T-cell (primary cell): Measurements from ENCODE around the gene ARL17B. TPM values are rescaled to one million over a fixed set of nuclear protein-coding genes. Genes with fewer than 3 reads are reported as not detected.
"Not testable (repeated sequence)": the region's sequence is repeated elsewhere in the genome, so short reads cannot be mapped to it uniquely, and the experiment has no call there.

ENCODE experiments used
- ATAC-seq, 4 experiments: fragments of 200-7000 bp in 3 of 4; fragments of 150-1000 bp in 1 of 4; cut with Tn5 transposase; replicated peaks in 1 of 4; 1 replicate in 3 of 4; 2 replicates in 1 of 4; pipeline ENCODE4 v1.10.0; 2021; ENCODE audit warnings: moderate library complexity in 3 of 4, mild to moderate bottlenecking in 2 of 4, moderate number of reproducible peaks in 1 of 4
- CTCF ChIA-PET, 2 donors: fragments of 300-600 bp; sonication (Branson Sonifier 250); formaldehyde crosslinking; loops; one replicate each; lab custom pipeline; 2022; ENCODE audit warnings: antibody characterized with exemption in 2 of 2; lab: Charles Lee
- POLR2A ChIA-PET, 2 donors: fragments of 300-600 bp; sonication (Branson Sonifier 250); formaldehyde crosslinking; loops; one replicate each; lab custom pipeline; 2022; ENCODE audit warnings: antibody characterized with exemption in 2 of 2; lab: Charles Lee
- DNase-seq, 35 experiments: peaks; one replicate each; pipeline versions ENCODE4 v3.0.0 to v3.0.0-alpha.2; 2013 to 2023
- H3K27ac ChIP-seq: one replicate; pipeline ENCODE4 v1.5.1; 2013; ENCODE audit warnings: low read length
- H3K27me3 ChIP-seq, 2 experiments: replicated peaks in 1 of 2; 1 replicate in 1 of 2; 2 replicates in 1 of 2; pipeline versions ENCODE4 v1.6.1 to v1.7.0; 2013; ENCODE audit warnings: low read length in 1 of 2, mixed read lengths in 1 of 2; ENCODE audit not compliant: control insufficient read depth in 2 of 2, insufficient read depth in 2 of 2; ENCODE audit errors: extremely low read depth in 1 of 2
- H3K36me3 ChIP-seq, 2 donors: 1 replicate in 1 of 2; 2 replicates in 1 of 2; pipeline versions ENCODE4 v1.6.1 to v1.7.0; 2013; ENCODE audit warnings: low read length in 1 of 2; ENCODE audit not compliant: control insufficient read depth in 2 of 2, insufficient read depth in 1 of 2; ENCODE audit errors: extremely low read depth in 1 of 2
- H3K4me1 ChIP-seq, 2 experiments: 1 replicate in 1 of 2; 2 replicates in 1 of 2; pipeline versions ENCODE4 v1.6.1 to v1.7.0; 2013; ENCODE audit warnings: low read length in 2 of 2, mixed read lengths in 1 of 2; ENCODE audit not compliant: insufficient read depth in 2 of 2, control insufficient read depth in 1 of 2; ENCODE audit errors: extremely low read depth in 1 of 2
- H3K4me3 ChIP-seq, 2 donors: 1 replicate in 1 of 2; 2 replicates in 1 of 2; pipeline versions ENCODE4 v1.5.1 to v1.7.0; 2013; ENCODE audit warnings: mild to moderate bottlenecking in 2 of 2, low read length in 1 of 2, moderate library complexity in 1 of 2; ENCODE audit not compliant: control insufficient read depth in 1 of 2; ENCODE audit errors: extremely low read depth in 1 of 2
- H3K9me3 ChIP-seq: 2 replicates; pipeline ENCODE4 v1.7.0; 2013
- H3K27ac Mint-ChIP-seq, 2 donors: one replicate each; pipeline ENCODE4 v1.8.0; 2020 to 2021; ENCODE audit warnings: mild to moderate bottlenecking in 2 of 2, mixed read lengths in 2 of 2
- H3K27me3 Mint-ChIP-seq, 2 donors: one replicate each; pipeline ENCODE4 v1.8.0; 2021 to 2022; ENCODE audit warnings: mixed read lengths in 2 of 2
- H3K36me3 Mint-ChIP-seq: one replicate; pipeline ENCODE4 v1.8.0; 2021; ENCODE audit warnings: mixed read lengths
- H3K4me1 Mint-ChIP-seq, 3 donors: one replicate each; pipeline ENCODE4 v1.8.0; 2020 to 2022; ENCODE audit warnings: mixed read lengths in 3 of 3, mild to moderate bottlenecking in 1 of 3
- H3K4me3 Mint-ChIP-seq, 3 donors: one replicate each; pipeline ENCODE4 v1.8.0; 2020 to 2022; ENCODE audit warnings: mild to moderate bottlenecking in 3 of 3, mixed read lengths in 3 of 3, moderate library complexity in 3 of 3
- H3K9me3 Mint-ChIP-seq, 3 donors: one replicate each; pipeline ENCODE4 v1.8.0; 2020 to 2022; ENCODE audit warnings: mixed read lengths in 3 of 3
- WGBS: methylation state at CpG from one replicate; pipeline ENCODE4 v1.1.5; 2013; ENCODE audit warnings: missing lambda C conversion rate; ENCODE audit not compliant: insufficient coverage; 5-methylcytosine and 5-hydroxymethylcytosine counted together
- total RNA-seq, 35 experiments: library from RNA in 6 of 35; stranded (reverse) in 6 of 35; fragments of 120-200 nt in 1 of 35; gene quantifications; one replicate each; pipeline versions ENCODE4 v1.2.1 to v1.2.4 and lab custom pipeline; 2013 to 2026

ARL17B gene
- total RNA-seq (10 to 100 TPM; 16.6 to 49.2 (median 30.4) TPM), total RNA-seq (lab: John Stamatoyannopoulos, UW) (1.7 to 9.9 (median 3.6) reads per million in 29 experiments)
- 15.1 TPM for total RNA-seq (2013)

GRCh38 chr17:46361755-46362154 lies at the start of gene ARL17B:
TSS of gene ARL17B (minus strand) at chr17:46361766. CDS start at chr17:46358397, 3,369 bp downstream.
- H3K9me3 ChIP-seq, H3K9me3 Mint-ChIP-seq, POLR2A ChIA-PET, H3K27me3 ChIP-seq, H3K36me3 ChIP-seq, H3K36me3 Mint-ChIP-seq, H3K4me3 ChIP-seq, H3K4me3 Mint-ChIP-seq, H3K27ac Mint-ChIP-seq, H3K4me1 ChIP-seq, CTCF ChIA-PET, H3K27ac ChIP-seq, H3K27me3 Mint-ChIP-seq, H3K4me1 Mint-ChIP-seq: not testable (repeated sequence)
- WGBS = no CpG with 5 or more reads among the region's 22 CpGs
- ATAC-seq (peak; percentile 95 to 98 (median 96)), DNase-seq (peak in 34 of 35 experiments; percentile 43 to 95 (median 84))

- H3K9me3 Mint-ChIP-seq, DNase-seq, H3K27ac ChIP-seq, H3K27me3 Mint-ChIP-seq, POLR2A ChIA-PET, H3K4me3 Mint-ChIP-seq, H3K27me3 ChIP-seq, H3K9me3 ChIP-seq, H3K36me3 Mint-ChIP-seq, H3K4me1 ChIP-seq, H3K4me1 Mint-ChIP-seq, H3K27ac Mint-ChIP-seq, CTCF ChIA-PET, H3K4me3 ChIP-seq, ATAC-seq, H3K36me3 ChIP-seq: not testable (repeated sequence)
- WGBS = no CpG with 5 or more reads among the region's 2 CpGs
Observed at GRCh38 chr17:46409864-46410263, 48.3 kb upstream of the ARL17B start.

- POLR2A ChIA-PET, ATAC-seq: not testable (repeated sequence)
- no CpG with 5 or more reads among the region's 5 CpGs for WGBS
Observed at GRCh38 chr17:46407155-46407554, 45.6 kb upstream of the ARL17B start.

GRCh38 chr17:46401033-46401787 lies 39.6 kb upstream of the ARL17B start:
- WGBS = no CpG with 5 or more reads among the region's 2 CpGs
- H3K36me3 ChIP-seq, ATAC-seq, H3K27ac Mint-ChIP-seq, CTCF ChIA-PET, H3K4me3 ChIP-seq, H3K27ac ChIP-seq, DNase-seq, H3K4me1 Mint-ChIP-seq, H3K4me3 Mint-ChIP-seq, H3K27me3 Mint-ChIP-seq, H3K36me3 Mint-ChIP-seq, H3K27me3 ChIP-seq, H3K9me3 ChIP-seq, POLR2A ChIA-PET, H3K9me3 Mint-ChIP-seq, H3K4me1 ChIP-seq: not testable (repeated sequence)

More at GRCh38 chr17:46407155-46407554, 45.6 kb upstream of the ARL17B start:
- H3K9me3 ChIP-seq, CTCF ChIA-PET, DNase-seq, H3K27me3 ChIP-seq, H3K36me3 ChIP-seq, H3K4me1 ChIP-seq, H3K27me3 Mint-ChIP-seq, H3K9me3 Mint-ChIP-seq, H3K27ac Mint-ChIP-seq, H3K36me3 Mint-ChIP-seq, H3K27ac ChIP-seq, H3K4me3 ChIP-seq, H3K4me3 Mint-ChIP-seq, H3K4me1 Mint-ChIP-seq: not testable (repeated sequence)

GRCh38 chr17:46400543-46400942 lies 39.0 kb upstream of the ARL17B start:
- ATAC-seq, H3K9me3 ChIP-seq: not testable (repeated sequence)

GRCh38 chr17:46399993-46400392 lies 38.4 kb upstream of the ARL17B start:
- H3K36me3 ChIP-seq, POLR2A ChIA-PET, H3K9me3 Mint-ChIP-seq, DNase-seq, H3K4me1 ChIP-seq, H3K9me3 ChIP-seq, H3K27me3 Mint-ChIP-seq, H3K4me3 Mint-ChIP-seq, H3K27me3 ChIP-seq, H3K36me3 Mint-ChIP-seq, H3K27ac ChIP-seq, H3K27ac Mint-ChIP-seq, H3K4me3 ChIP-seq, H3K4me1 Mint-ChIP-seq, CTCF ChIA-PET, ATAC-seq: not testable (repeated sequence)
- no CpG with 5 or more reads among the region's 9 CpGs for WGBS

More at GRCh38 chr17:46400543-46400942, 39.0 kb upstream of the ARL17B start:
- H3K27me3 Mint-ChIP-seq, H3K27ac Mint-ChIP-seq, H3K27ac ChIP-seq, H3K4me3 ChIP-seq, H3K27me3 ChIP-seq, H3K4me3 Mint-ChIP-seq, H3K36me3 ChIP-seq, H3K4me1 Mint-ChIP-seq, DNase-seq, H3K4me1 ChIP-seq, H3K36me3 Mint-ChIP-seq, H3K9me3 Mint-ChIP-seq, POLR2A ChIA-PET, CTCF ChIA-PET: not testable (repeated sequence)
- WGBS = no CpG with 5 or more reads among the region's 3 CpGs
